CD4-positive, CD25-positive, alpha-beta regulatory T cell (primary cell): Measurements from ENCODE around the gene ACOT11. TPM values are rescaled to one million over a fixed set of nuclear protein-coding genes. Genes with fewer than 3 reads are reported as not detected.

Experiments used
- ATAC-seq, 2 donors: fragments of 150-1000 bp; cut with Tn5 transposase; one replicate each; pipeline ENCODE4 v1.10.0; 2021; ENCODE audit warnings: low read depth in 2 of 2, moderate number of reproducible peaks in 2 of 2, moderate library complexity in 1 of 2
- DNase-seq, 3 donors: peaks; one replicate each; pipeline versions ENCODE4 v3.0.0 to v3.0.0-alpha.2; 2012 to 2022; ENCODE audit warnings: mixed read lengths in 1 of 3
- H3K27ac ChIP-seq: one replicate; pipeline ENCODE4 v1.7.0; 2013; ENCODE audit warnings: mild to moderate bottlenecking, low read length; ENCODE audit not compliant: insufficient read depth, poor library complexity, severe bottlenecking
- H3K27me3 ChIP-seq: one replicate; pipeline ENCODE4 v1.7.0; 2013; ENCODE audit warnings: low read length; ENCODE audit not compliant: control insufficient read depth, insufficient read depth
- H3K36me3 ChIP-seq: one replicate; pipeline ENCODE4 v1.7.0; 2013; ENCODE audit warnings: mild to moderate bottlenecking, low read length, moderate library complexity; ENCODE audit not compliant: control insufficient read depth, insufficient read depth
- H3K4me1 ChIP-seq: 2 replicates; pipeline ENCODE4 v1.7.0; 2013; ENCODE audit warnings: mild to moderate bottlenecking, low read length; ENCODE audit not compliant: insufficient read depth, control insufficient read depth, poor library complexity, severe bottlenecking
- H3K4me3 ChIP-seq: one replicate; pipeline ENCODE4 v1.7.0; 2013; ENCODE audit warnings: low read depth, mild to moderate bottlenecking, low read length, moderate library complexity
- H3K9me3 ChIP-seq, 2 experiments: 1 replicate in 1 of 2; 2 replicates in 1 of 2; pipeline ENCODE4 v1.7.0; 2013; ENCODE audit warnings: low read length in 2 of 2, mild to moderate bottlenecking in 1 of 2, moderate library complexity in 1 of 2; ENCODE audit not compliant: control insufficient read depth in 2 of 2
- H3K27ac Mint-ChIP-seq, 3 donors: one replicate each; pipeline ENCODE4 v1.8.0; 2020 to 2022; ENCODE audit warnings: mild to moderate bottlenecking in 3 of 3, mixed read lengths in 3 of 3, moderate library complexity in 2 of 3
- H3K27me3 Mint-ChIP-seq: one replicate; pipeline ENCODE4 v1.8.0; 2022; ENCODE audit warnings: mild to moderate bottlenecking, mixed read lengths
- H3K36me3 Mint-ChIP-seq: one replicate; pipeline ENCODE4 v1.8.0; 2020; ENCODE audit warnings: mixed read lengths
- H3K4me1 Mint-ChIP-seq, 4 donors: one replicate each; pipeline ENCODE4 v1.8.0; 2020 to 2022; ENCODE audit warnings: mixed read lengths in 4 of 4, mild to moderate bottlenecking in 1 of 4
- H3K4me3 Mint-ChIP-seq, 4 donors: one replicate each; pipeline ENCODE4 v1.8.0; 2020 to 2022; ENCODE audit warnings: mild to moderate bottlenecking in 4 of 4, mixed read lengths in 4 of 4, moderate library complexity in 3 of 4
- H3K9me3 Mint-ChIP-seq, 7 donors: one replicate each; pipeline ENCODE4 v1.8.0; 2020 to 2022; ENCODE audit warnings: mixed read lengths in 7 of 7, mild to moderate bottlenecking in 3 of 7, moderate library complexity in 2 of 7
- polyA plus RNA-seq, 4 donors: library from polyadenylated mRNA; unstranded; fragments of 300-500 nt; fragmentation: Illumina TruSeq; gene quantifications; one replicate each; pipeline ENCODE4 v1.2.3, GENCODE V29; 2021
- total RNA-seq: library from RNA; stranded (reverse); gene quantifications from one replicate; pipeline ENCODE4 v1.2.3, GENCODE V29; 2022

Gene ACOT11
- total and polyA plus RNA-seq, 5 donors from 2014 or later: 0.15 to 0.36 (median 0.15) TPM; not detected in 2

DNA sequence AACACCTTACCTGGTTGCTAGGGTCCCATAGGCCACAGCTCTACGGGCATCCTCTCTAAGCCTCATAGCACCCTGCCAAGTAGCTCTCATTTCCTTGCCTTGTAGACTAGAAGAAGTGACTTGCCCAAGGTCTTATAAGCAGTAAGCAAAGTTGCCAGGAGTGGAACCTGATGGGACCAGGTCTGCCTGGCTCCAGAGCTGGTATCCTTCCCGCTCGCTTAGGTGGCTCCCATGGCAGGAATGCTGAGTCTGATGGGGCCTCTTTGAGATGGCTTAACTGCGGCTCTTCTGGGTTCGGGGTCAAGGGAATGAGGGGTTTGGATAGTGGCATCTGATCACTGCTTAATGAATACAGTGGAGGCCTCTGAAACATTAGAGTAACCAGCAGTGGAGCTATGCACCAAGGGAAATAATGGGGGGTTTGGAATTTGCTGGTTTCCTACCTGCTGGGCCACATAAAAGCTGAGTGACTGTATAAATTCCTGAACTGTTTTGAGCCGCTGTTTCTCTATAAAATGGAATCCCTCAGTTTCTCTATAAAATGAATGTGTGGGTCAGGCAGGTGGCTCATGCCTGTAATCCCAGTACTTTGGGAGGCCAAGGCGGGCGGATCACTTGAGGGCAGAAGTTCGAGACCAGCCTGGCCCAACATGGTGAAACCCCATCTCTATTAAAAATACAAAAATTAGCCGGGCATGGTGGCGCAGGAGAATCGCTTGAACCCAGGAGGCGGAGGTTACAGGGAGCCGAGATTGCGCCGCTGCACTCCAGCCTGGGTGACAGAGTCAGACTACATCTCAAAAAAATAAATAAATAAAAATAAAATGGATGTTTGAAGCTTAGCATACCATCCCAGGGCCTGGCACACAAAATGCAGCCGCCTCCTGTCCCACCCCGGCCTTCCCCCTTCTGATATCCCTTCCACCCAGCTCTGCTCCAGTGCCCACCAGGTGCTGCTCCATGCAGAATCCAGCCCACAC, 62.9 kb downstream of the ACOT11 start:
- Mint-ChIP-seq H3K4me1 (no peaks in the 10 kb centered on the region), H3K36me3 (no peaks in the 10 kb centered on the region), H3K27me3 (peaks cover 5% of the 10 kb centered on the region), H3K4me3 (no peak overlapping the region), H3K9me3 (no peaks in the 10 kb centered on the region), H3K27ac (no peak overlapping the region)
- H3K4me1 ChIP-seq: no peaks in the 10 kb centered on the region
- DNase-seq: no peak
- no peak for ATAC-seq
- no peaks in the 10 kb centered on the region for H3K9me3 ChIP-seq
- H3K27ac ChIP-seq: no peak overlapping the region
- no peaks in the 10 kb centered on the region for H3K27me3 ChIP-seq
- no peaks in the 10 kb centered on the region for H3K36me3 ChIP-seq
- H3K4me3 ChIP-seq: no peak overlapping the region

DNA sequence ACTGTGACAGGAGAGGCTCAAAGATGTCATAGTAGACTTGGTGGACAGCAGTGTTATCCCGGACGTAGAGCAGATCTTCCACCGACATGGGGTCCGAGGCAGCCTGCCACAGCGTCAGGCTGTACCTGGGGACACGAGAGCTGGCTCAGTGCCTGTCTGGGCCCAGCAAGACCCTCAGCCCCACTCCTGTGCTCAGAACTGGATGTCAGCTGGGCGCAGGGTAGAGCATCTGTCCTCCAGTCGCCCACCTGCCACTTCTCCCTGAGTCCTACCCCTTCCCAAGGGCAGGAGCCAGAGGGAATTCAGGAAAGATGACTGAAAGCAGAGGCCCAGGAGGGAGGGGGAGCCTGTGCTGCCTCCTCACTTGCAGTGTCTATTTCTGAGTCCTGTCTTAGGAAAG, 63.6 kb downstream of the ACOT11 start:
- no peaks in the 10 kb centered on the region for H3K4me1 Mint-ChIP-seq
- no peak for ATAC-seq

GRCh38 chr1:54614024-54614423, 66.0 kb downstream of the ACOT11 start:
- no peak overlapping the region for H3K4me3 Mint-ChIP-seq

More for the DNA sequence above, 63.6 kb downstream of the ACOT11 start:
- Histone ChIP-seq H3K27me3 (no peaks in the 10 kb centered on the region), H3K4me1 (no peaks in the 10 kb centered on the region), H3K27ac (no peak overlapping the region), H3K4me3 (no peak overlapping the region), H3K36me3 (no peaks in the 10 kb centered on the region), H3K9me3 (no peaks in the 10 kb centered on the region)
- Mint-ChIP-seq H3K27ac (no peak overlapping the region), H3K27me3 (peaks cover 5% of the 10 kb centered on the region), H3K9me3 (no peaks in the 10 kb centered on the region), H3K36me3 (no peaks in the 10 kb centered on the region), H3K4me3 (no peak overlapping the region)
- no peak for DNase-seq

DNA sequence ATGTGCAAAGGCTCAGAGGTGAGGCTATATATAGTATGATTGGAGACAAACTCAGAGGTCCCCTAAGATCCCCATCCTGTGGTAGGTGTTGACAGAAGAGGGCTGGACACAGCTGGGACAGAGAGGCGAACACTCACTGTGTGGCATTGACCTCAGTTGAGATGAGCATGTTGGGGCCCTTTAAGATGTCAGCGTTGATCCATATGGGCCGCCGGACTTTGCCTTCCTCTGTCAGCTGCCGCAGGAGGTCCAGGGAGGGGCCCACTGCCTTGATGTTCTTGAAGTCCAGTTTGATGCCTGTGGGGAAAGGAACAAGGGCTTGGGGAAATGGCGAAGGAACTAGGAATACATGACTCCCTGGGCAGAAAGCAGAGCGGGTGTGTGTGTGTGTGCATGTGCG, 66.5 kb downstream of the ACOT11 start:
- no peaks in the 10 kb centered on the region for H3K36me3 Mint-ChIP-seq
- Histone ChIP-seq H3K27me3 (no peaks in the 10 kb centered on the region), H3K36me3 (no peaks in the 10 kb centered on the region), H3K27ac (no peak overlapping the region), H3K4me3 (no peak overlapping the region), H3K9me3 (no peaks in the 10 kb centered on the region), H3K4me1 (no peaks in the 10 kb centered on the region)
- no peaks in the 10 kb centered on the region for H3K4me1 Mint-ChIP-seq
- H3K27ac Mint-ChIP-seq: no peak overlapping the region
- no peaks in the 10 kb centered on the region for H3K9me3 Mint-ChIP-seq
- DNase-seq (no peak), ATAC-seq (no peak)
- peaks cover 5% of the 10 kb centered on the region for H3K27me3 Mint-ChIP-seq
- H3K4me3 Mint-ChIP-seq: no peak overlapping the region

More at GRCh38 chr1:54614024-54614423, 66.0 kb downstream of the ACOT11 start:
- Histone ChIP-seq H3K27ac (no peak overlapping the region), H3K9me3 (no peaks in the 10 kb centered on the region), H3K36me3 (no peaks in the 10 kb centered on the region), H3K4me3 (no peak overlapping the region), H3K4me1 (no peaks in the 10 kb centered on the region), H3K27me3 (no peaks in the 10 kb centered on the region)
- no peaks in the 10 kb centered on the region for H3K36me3 Mint-ChIP-seq
- peaks cover 5% of the 10 kb centered on the region for H3K27me3 Mint-ChIP-seq
- no peak for ATAC-seq
- H3K27ac Mint-ChIP-seq: no peak overlapping the region
- no peaks in the 10 kb centered on the region for H3K4me1 Mint-ChIP-seq
- no peak for DNase-seq
- no peaks in the 10 kb centered on the region for H3K9me3 Mint-ChIP-seq

DNA sequence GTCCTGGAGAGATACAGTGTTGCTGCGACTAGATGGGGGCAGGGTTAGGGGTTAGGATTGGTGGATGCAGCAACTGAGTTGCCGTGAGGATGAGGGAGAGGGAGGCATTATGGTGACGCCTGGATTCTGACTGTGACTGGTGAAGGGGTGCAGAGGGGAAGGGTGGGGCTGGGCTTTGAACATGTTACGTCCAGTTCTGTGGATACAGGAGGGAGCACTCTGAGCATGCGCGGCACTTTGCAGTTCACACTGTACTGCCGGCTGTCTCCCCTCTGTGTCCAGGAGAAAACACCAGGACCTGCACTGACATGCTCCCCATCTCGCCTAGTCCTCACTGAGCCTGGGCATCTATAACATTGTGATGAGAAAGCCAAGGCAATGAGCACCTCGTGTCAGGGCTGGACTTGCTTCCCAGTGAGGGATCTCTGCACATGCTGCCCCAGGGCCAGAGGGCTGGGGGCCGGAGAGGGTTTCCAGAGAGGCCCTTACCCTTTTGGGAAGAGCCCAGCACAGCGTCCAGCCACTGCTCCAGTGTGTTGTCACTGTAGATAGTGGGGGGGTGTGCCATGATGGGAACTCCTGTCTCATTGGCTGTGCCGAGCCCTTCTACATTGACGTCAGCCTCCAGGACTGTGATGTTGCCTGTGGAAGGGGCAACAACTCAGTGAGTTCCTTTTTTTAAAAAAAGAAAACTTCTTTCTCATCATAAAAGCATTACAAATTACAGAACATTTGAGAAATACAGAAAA, 67.7 kb downstream of the ACOT11 start:
- Histone ChIP-seq H3K4me1 (no peaks in the 10 kb centered on the region), H3K36me3 (no peaks in the 10 kb centered on the region), H3K27me3 (no peaks in the 10 kb centered on the region), H3K9me3 (no peaks in the 10 kb centered on the region), H3K4me3 (no peak overlapping the region), H3K27ac (no peak overlapping the region)
- Mint-ChIP-seq H3K36me3 (no peaks in the 10 kb centered on the region), H3K27ac (no peak overlapping the region), H3K27me3 (peaks cover 5% of the 10 kb centered on the region), H3K4me1 (no peaks in the 10 kb centered on the region), H3K9me3 (no peaks in the 10 kb centered on the region), H3K4me3 (no peak overlapping the region)
- no peak for ATAC-seq
- no peak for DNase-seq

GRCh38 chr1:54619749-54620148, 71.7 kb downstream of the ACOT11 start:
- ATAC-seq: no peak
- no peaks in the 10 kb centered on the region for H3K9me3 Mint-ChIP-seq
- H3K4me1 Mint-ChIP-seq: no peaks in the 10 kb centered on the region
- no peak overlapping the region for H3K4me3 ChIP-seq
- no peaks in the 10 kb centered on the region for H3K36me3 ChIP-seq
- DNase-seq: no peak
- H3K9me3 ChIP-seq: no peaks in the 10 kb centered on the region
- H3K4me1 ChIP-seq: no peaks in the 10 kb centered on the region
- H3K27me3 Mint-ChIP-seq: no peaks in the 10 kb centered on the region
- H3K27ac Mint-ChIP-seq: no peak overlapping the region
- H3K36me3 Mint-ChIP-seq: no peaks in the 10 kb centered on the region
- H3K27ac ChIP-seq: no peak overlapping the region
- no peak overlapping the region for H3K4me3 Mint-ChIP-seq
- no peaks in the 10 kb centered on the region for H3K27me3 ChIP-seq

GRCh38 chr1:54623216-54624007, 75.4 kb downstream of the ACOT11 start, which contains the start of gene FAM151A:
FAM151A (minus strand) TSS chr1:54623525; CDS start chr1:54623395, 130 bp downstream.
- Histone ChIP-seq H3K9me3 (no peaks in the 10 kb centered on the region), H3K27ac (no peak within 1 kb of the TSS), H3K4me3 (no peak within 1 kb of the TSS), H3K4me1 (no peaks in the 10 kb centered on the region), H3K36me3 (no peaks in the 10 kb centered on the region), H3K27me3 (no peaks in the 10 kb centered on the region)
- Mint-ChIP-seq H3K27ac (no peak within 1 kb of the TSS), H3K36me3 (no peaks in the 10 kb centered on the region), H3K9me3 (no peaks in the 10 kb centered on the region), H3K27me3 (no peaks in the 10 kb centered on the region), H3K4me3 (no peak within 1 kb of the TSS), H3K4me1 (no peaks in the 10 kb centered on the region)
- ATAC-seq (no peak), DNase-seq (no peak)
